DOHH2 (cell line): ENCODE results near the gene LSP1.
"Not testable (repeated sequence)": the region's sequence is repeated elsewhere in the genome, so short reads cannot be mapped to it uniquely, and the experiment has no call there.

ENCODE experiments used
- EZH2phosphoT487 ChIP-seq: fragments of 200-600 bp; sonication (generic); IDR thresholded peaks from 2 replicates; pipeline ENCODE4 v1.6.1; 2017; ENCODE audit warnings: borderline replicate concordance, mild to moderate bottlenecking, antibody characterized with exemption, low read length, moderate library complexity, mixed read lengths
- TF ChIP-seq, protein P1 (sequence below): fragments of 200-600 bp; sonication (generic); IDR thresholded peaks from one replicate; pipeline ENCODE4 v1.5.1; 2014; ENCODE audit warnings: antibody characterized with exemption, mild to moderate bottlenecking, low read depth, low read length; ENCODE audit not compliant: poor library complexity, severe bottlenecking

DNA sequence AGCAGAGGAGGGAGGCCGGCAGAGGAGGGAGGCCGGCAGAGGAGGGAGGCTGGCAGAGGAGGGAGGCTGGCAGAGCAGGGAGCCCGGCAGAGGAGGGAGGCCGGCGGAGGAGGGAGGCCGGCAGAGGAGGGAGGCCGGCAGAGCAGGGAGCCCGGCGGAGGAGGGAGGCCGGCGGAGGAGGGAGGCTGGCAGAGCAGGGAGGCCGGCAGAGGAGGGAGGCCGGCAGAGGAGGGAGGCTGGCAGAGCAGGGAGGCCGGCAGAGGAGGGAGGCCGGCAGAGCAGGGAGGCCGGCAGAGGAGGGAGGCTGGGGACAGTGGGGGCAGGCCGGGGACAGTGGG lies 20.9 kb downstream of the LSP1 start:
- TF ChIP-seq, protein P1, sequence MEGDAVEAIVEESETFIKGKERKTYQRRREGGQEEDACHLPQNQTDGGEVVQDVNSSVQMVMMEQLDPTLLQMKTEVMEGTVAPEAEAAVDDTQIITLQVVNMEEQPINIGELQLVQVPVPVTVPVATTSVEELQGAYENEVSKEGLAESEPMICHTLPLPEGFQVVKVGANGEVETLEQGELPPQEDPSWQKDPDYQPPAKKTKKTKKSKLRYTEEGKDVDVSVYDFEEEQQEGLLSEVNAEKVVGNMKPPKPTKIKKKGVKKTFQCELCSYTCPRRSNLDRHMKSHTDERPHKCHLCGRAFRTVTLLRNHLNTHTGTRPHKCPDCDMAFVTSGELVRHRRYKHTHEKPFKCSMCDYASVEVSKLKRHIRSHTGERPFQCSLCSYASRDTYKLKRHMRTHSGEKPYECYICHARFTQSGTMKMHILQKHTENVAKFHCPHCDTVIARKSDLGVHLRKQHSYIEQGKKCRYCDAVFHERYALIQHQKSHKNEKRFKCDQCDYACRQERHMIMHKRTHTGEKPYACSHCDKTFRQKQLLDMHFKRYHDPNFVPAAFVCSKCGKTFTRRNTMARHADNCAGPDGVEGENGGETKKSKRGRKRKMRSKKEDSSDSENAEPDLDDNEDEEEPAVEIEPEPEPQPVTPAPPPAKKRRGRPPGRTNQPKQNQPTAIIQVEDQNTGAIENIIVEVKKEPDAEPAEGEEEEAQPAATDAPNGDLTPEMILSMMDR, result not testable (repeated sequence)
- TF ChIP-seq EZH2phosphoT487, result not testable (repeated sequence)
